WTC11 (cell line): ENCODE measurements around the gene SKAP1. TPM values are rescaled to one million over a fixed set of nuclear protein-coding genes. Genes with fewer than 3 reads are reported as not detected.

Source experiments
- ATAC-seq: fragments of 200-7000 bp; cut with Tn5 transposase; 2 replicates; pipeline ENCODE4 v1.10.0; 2021; ENCODE audit warnings: mild to moderate bottlenecking, moderate library complexity
- CTCF ChIA-PET: fragments of 300-600 bp; sonication (Branson Sonifier 250); formaldehyde crosslinking; loops from one replicate; lab custom pipeline; 2021; ENCODE audit warnings: antibody characterized with exemption; lab: Charles Lee
- POLR2A ChIA-PET: fragments of 350-600 bp; sonication (Branson Sonifier 250); formaldehyde crosslinking; loops from one replicate; lab custom pipeline; 2021; ENCODE audit warnings: antibody characterized with exemption; lab: Charles Lee
- DNase-seq: peaks from one replicate; pipeline ENCODE4 v3.0.0; 2021; ENCODE audit warnings: low spot score
- H3K27ac Mint-ChIP-seq: 2 replicates; pipeline ENCODE4 v1.8.0; 2021; ENCODE audit warnings: mixed read lengths
- H3K27me3 Mint-ChIP-seq: 2 replicates; pipeline ENCODE4 v1.8.0; 2021; ENCODE audit warnings: low read depth, mild to moderate bottlenecking, moderate library complexity, mixed read lengths
- H3K36me3 Mint-ChIP-seq: 2 replicates; pipeline ENCODE4 v1.8.0; 2021; ENCODE audit warnings: mixed read lengths
- H3K4me1 Mint-ChIP-seq: 2 replicates; pipeline ENCODE4 v1.8.0; 2022; ENCODE audit warnings: mixed read lengths
- H3K4me3 Mint-ChIP-seq: 2 replicates; pipeline ENCODE4 v1.8.0; 2021; ENCODE audit warnings: mild to moderate bottlenecking, moderate library complexity, mixed read lengths
- H3K9me3 Mint-ChIP-seq: 2 replicates; pipeline ENCODE4 v1.8.0; 2021; ENCODE audit warnings: mixed read lengths
- ATF6 ChIP-seq: sonication (generic); formaldehyde crosslinking; IDR thresholded peaks from 2 replicates; pipeline ENCODE4 v1.8.1; 2023; ENCODE audit warnings: mild to moderate bottlenecking, missing genetic modification reagents
- CREB1 ChIP-seq: sonication (generic); formaldehyde crosslinking; IDR thresholded peaks from 2 replicates; pipeline ENCODE4 v1.8.0; 2023; ENCODE audit warnings: mild to moderate bottlenecking, missing genetic modification reagents
- FOXK1 ChIP-seq: sonication (generic); formaldehyde crosslinking; IDR thresholded peaks from 2 replicates; pipeline ENCODE4 v1.8.0; 2022; ENCODE audit warnings: mild to moderate bottlenecking, moderate library complexity, missing genetic modification reagents
- FOXP1 ChIP-seq: sonication (generic); formaldehyde crosslinking; IDR thresholded peaks from 2 replicates; pipeline ENCODE4 v1.8.0; 2022; ENCODE audit warnings: missing genetic modification reagents, mild to moderate bottlenecking, moderate library complexity, borderline replicate concordance
- GTF2I ChIP-seq: fragments of 250-450 bp; sonication (Bioruptor Pico); conservative IDR thresholded peaks from 2 replicates; pipeline ENCODE4 v1.4.0; 2021; ENCODE audit warnings: mild to moderate bottlenecking
- HMGA2 ChIP-seq: fragments of 250-450 bp; sonication (Bioruptor Pico); IDR thresholded peaks from 2 replicates; pipeline ENCODE4 v1.4.0; 2021; ENCODE audit warnings: mild to moderate bottlenecking, moderate library complexity
- MYBL2 ChIP-seq: sonication (generic); formaldehyde crosslinking; IDR thresholded peaks from 2 replicates; pipeline ENCODE4 v1.8.1; 2023; ENCODE audit warnings: mild to moderate bottlenecking, moderate library complexity, missing genetic modification reagents
- NFE2L1 ChIP-seq: sonication (generic); formaldehyde crosslinking; IDR thresholded peaks from 2 replicates; pipeline ENCODE4 v1.8.1; 2023; ENCODE audit warnings: missing genetic modification reagents
- SP1 ChIP-seq: sonication (generic); formaldehyde crosslinking; conservative IDR thresholded peaks from 2 replicates; pipeline ENCODE4 v1.8.1; 2022; ENCODE audit warnings: missing genetic modification reagents
- TEAD1 ChIP-seq: sonication (generic); formaldehyde crosslinking; IDR thresholded peaks from 2 replicates; pipeline ENCODE4 v1.8.0; 2022; ENCODE audit warnings: mild to moderate bottlenecking, missing genetic modification reagents
- ZNF121 ChIP-seq: sonication (generic); formaldehyde crosslinking; IDR thresholded peaks from 2 replicates; pipeline ENCODE4 v1.8.0; 2023; ENCODE audit warnings: missing genetic modification reagents
- ZNF232 ChIP-seq: sonication (generic); formaldehyde crosslinking; IDR thresholded peaks from 2 replicates; pipeline ENCODE4 v1.8.0; 2022; ENCODE audit warnings: mild to moderate bottlenecking, missing genetic modification reagents
- ZNF425 ChIP-seq: fragments of 250-450 bp; sonication (Bioruptor Pico); conservative IDR thresholded peaks from 2 replicates; pipeline ENCODE4 v1.9.0; 2021; ENCODE audit warnings: mild to moderate bottlenecking
- ZNF671 ChIP-seq: fragments of 250-450 bp; sonication (Bioruptor Pico); IDR thresholded peaks from 2 replicates; pipeline ENCODE4 v1.8.0; 2021; ENCODE audit warnings: mild to moderate bottlenecking
- total RNA-seq: library from RNA; stranded (reverse); gene quantifications from 3 replicates; pipeline ENCODE4 v1.2.3, GENCODE V29; 2021
- TF ChIP-seq, protein P1 (sequence below): sonication (generic); formaldehyde crosslinking; IDR thresholded peaks from 2 replicates; pipeline ENCODE4 v1.8.0; 2023; ENCODE audit warnings: mild to moderate bottlenecking, missing genetic modification reagents
- TF ChIP-seq, protein P2 (sequence below): sonication (generic); formaldehyde crosslinking; IDR thresholded peaks from 2 replicates; pipeline ENCODE4 v1.8.1; 2023; ENCODE audit warnings: mild to moderate bottlenecking, missing genetic modification reagents
- TF ChIP-seq, protein P3 (sequence below): fragments of 250-450 bp; sonication (Bioruptor Pico); IDR thresholded peaks from 2 replicates; pipeline ENCODE4 v1.9.0; 2021; ENCODE audit warnings: moderate library complexity, mild to moderate bottlenecking, inconsistent platforms, borderline replicate concordance

Gene SKAP1
- total RNA-seq, 1 experiment from 2014 or later, result not detected

GRCh38 chr17:48162306-48162934 lies 267.6 kb downstream of the SKAP1 start (continued):
- TF ChIP-seq, protein P1, sequence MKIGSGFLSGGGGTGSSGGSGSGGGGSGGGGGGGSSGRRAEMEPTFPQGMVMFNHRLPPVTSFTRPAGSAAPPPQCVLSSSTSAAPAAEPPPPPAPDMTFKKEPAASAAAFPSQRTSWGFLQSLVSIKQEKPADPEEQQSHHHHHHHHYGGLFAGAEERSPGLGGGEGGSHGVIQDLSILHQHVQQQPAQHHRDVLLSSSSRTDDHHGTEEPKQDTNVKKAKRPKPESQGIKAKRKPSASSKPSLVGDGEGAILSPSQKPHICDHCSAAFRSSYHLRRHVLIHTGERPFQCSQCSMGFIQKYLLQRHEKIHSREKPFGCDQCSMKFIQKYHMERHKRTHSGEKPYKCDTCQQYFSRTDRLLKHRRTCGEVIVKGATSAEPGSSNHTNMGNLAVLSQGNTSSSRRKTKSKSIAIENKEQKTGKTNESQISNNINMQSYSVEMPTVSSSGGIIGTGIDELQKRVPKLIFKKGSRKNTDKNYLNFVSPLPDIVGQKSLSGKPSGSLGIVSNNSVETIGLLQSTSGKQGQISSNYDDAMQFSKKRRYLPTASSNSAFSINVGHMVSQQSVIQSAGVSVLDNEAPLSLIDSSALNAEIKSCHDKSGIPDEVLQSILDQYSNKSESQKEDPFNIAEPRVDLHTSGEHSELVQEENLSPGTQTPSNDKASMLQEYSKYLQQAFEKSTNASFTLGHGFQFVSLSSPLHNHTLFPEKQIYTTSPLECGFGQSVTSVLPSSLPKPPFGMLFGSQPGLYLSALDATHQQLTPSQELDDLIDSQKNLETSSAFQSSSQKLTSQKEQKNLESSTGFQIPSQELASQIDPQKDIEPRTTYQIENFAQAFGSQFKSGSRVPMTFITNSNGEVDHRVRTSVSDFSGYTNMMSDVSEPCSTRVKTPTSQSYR (CRISPR knock-in tag), result no peak

- no peak for ATAC-seq
- TF ChIP-seq MYBL2 (CRISPR knock-in tag), result 0 out of 2 replicates have a peak, but pooled peaks have one; percentile 16
- TF ChIP-seq, protein P2, sequence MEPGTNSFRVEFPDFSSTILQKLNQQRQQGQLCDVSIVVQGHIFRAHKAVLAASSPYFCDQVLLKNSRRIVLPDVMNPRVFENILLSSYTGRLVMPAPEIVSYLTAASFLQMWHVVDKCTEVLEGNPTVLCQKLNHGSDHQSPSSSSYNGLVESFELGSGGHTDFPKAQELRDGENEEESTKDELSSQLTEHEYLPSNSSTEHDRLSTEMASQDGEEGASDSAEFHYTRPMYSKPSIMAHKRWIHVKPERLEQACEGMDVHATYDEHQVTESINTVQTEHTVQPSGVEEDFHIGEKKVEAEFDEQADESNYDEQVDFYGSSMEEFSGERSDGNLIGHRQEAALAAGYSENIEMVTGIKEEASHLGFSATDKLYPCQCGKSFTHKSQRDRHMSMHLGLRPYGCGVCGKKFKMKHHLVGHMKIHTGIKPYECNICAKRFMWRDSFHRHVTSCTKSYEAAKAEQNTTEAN (CRISPR knock-in tag), result no peak
- TF ChIP-seq, all 79 proteins: peak for 1
- ChIA-PET POLR2A (no interaction called here), CTCF (no interaction called here)
- no peaks in the 10 kb centered on the region for H3K9me3 Mint-ChIP-seq
- H3K36me3 Mint-ChIP-seq, result no peaks in the 10 kb centered on the region
- peaks cover 54% of the 10 kb centered on the region for H3K4me1 Mint-ChIP-seq
- H3K4me3 Mint-ChIP-seq, result peak overlapping the region; percentile 36
- peaks cover 90% of the 10 kb centered on the region for H3K27me3 Mint-ChIP-seq
- peak overlapping the region; percentile 7; the same call in 1 of the 2 replicates for H3K27ac Mint-ChIP-seq
- DNase-seq, result no peak
These were observed 268.7 kb downstream of the SKAP1 start for GRCh38 chr17:48161127-48161905.

DNA sequence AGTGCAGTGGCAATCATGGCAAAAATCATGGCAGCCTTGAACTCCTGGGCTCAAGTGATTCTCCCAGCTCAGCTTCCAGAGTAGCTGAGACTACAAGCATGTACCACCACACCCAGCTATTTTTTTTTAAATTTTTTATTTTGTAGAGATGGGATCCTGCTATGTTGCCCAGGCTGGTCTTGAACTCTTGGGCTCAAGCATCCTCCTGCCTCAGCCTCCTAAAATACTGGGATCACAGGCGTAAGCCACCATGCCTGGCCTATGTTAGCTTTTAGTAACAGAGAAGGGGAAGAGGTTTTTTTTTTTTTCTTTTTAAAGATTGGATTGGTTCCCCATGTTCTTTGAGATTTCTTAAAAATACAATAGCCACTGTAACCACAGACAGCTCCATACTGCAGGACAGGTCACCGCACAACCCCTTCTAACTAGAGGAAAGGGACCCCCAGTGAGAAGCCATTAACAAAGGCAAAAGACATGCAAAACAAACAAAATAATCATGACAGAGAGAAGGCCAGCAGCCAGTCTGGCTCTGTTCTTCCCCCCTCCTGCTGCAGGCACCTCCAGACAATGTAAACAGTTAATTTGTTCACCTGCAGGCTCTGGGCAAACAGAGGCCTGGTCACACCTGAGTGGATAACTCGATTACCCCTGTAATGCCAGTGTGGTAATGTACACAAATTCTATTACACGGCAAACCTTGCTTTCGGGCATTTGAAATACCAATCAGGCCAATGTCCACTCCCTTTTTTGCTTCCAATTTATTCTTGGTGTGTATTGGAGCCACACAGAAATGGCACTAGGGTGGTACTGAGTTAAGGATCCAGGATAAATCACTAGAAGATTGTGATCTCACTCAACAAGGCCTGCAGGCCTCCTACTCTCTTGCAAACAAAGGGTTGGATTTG lies 269.6 kb downstream of the SKAP1 start:
- ChIA-PET POLR2A (interaction anchor here (0.6 to 1.1 kb wide), 2 partner anchors 41 to 95 kb away, joined by 3 to 5 read pairs; no protein-coding TSS in a partner anchor), CTCF (interaction anchor here (0.5 to 3.0 kb wide), 9 partner anchors 55 to 166 kb away, joined by 3 to 15 read pairs (median 4); no protein-coding TSS in a partner anchor)
- Mint-ChIP-seq H3K27me3 (peaks cover 90% of the 10 kb centered on the region), H3K36me3 (no peaks in the 10 kb centered on the region), H3K9me3 (no peaks in the 10 kb centered on the region), H3K27ac (peak overlapping the region; percentile 7; the same call in 1 of the 2 replicates), H3K4me3 (peak overlapping the region; percentile 36), H3K4me1 (peaks cover 57% of the 10 kb centered on the region)
- ATAC-seq (peak; percentile 93), DNase-seq (peak; percentile 60)
- TF ChIP-seq ATF6 (CRISPR knock-in tag), result no peak
- TF ChIP-seq TEAD1, result peak; percentile 65; the same call in 1 of the 2 replicates
- no peak for TF ChIP-seq ZNF671 (CRISPR knock-in tag)
- TF ChIP-seq ZNF425 (CRISPR knock-in tag), result no peak
- TF ChIP-seq HMGA2 (CRISPR knock-in tag), result no peak
- peak; percentile 35; the same call in 1 of the 2 replicates for TF ChIP-seq FOXP1 (CRISPR knock-in tag)
- TF ChIP-seq GTF2I (CRISPR knock-in tag), result peak; percentile 97
- peak; percentile 13; the same call in 1 of the 2 replicates for TF ChIP-seq NFE2L1 (CRISPR knock-in tag)
- peak; percentile 43; the same call in 1 of the 2 replicates for TF ChIP-seq SP1
- TF ChIP-seq ZNF121 (CRISPR knock-in tag), result peak; percentile 98
- no peak for TF ChIP-seq CREB1
- TF ChIP-seq ZNF232, result 0 out of 2 replicates have a peak, but pooled peaks have one; percentile 37
- TF ChIP-seq, protein P2 (CRISPR knock-in tag), result 0 out of 2 replicates have a peak, but pooled peaks have one; percentile 46
- TF ChIP-seq FOXK1 (CRISPR knock-in tag), result 0 out of 2 replicates have a peak, but pooled peaks have one; percentile 66
- TF ChIP-seq, protein P3, sequence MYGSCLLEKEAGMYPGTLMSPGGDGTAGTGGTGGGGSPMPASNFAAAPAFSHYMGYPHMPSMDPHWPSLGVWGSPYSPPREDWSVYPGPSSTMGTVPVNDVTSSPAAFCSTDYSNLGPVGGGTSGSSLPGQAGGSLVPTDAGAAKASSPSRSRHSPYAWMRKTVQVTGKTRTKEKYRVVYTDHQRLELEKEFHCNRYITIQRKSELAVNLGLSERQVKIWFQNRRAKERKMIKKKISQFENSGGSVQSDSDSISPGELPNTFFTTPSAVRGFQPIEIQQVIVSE, result no peak
